ENCODE results near the gene PRKRIP1.

DNA sequence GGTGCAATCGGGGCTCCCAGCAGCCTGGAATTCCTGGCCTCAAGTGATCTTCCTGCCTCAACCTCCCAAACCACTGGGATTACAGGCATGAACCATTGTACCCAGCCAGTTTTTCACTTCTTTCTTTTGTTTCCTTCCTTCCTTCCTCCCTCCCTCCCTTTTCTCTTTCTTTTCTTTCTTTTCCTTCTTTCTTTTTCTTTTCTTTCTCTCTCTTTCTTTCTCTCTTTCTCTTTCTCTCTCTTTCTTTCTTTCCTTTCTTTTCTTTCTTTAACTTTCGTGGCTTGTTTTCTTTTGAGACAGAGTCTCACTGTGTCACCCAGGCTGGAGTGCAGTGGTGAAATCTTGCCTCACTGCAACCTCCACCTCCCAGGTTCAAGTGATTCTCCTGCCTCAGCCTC lies 49.5 kb downstream of the PRKRIP1 start:
- TF ChIP-seq, protein P1, sequence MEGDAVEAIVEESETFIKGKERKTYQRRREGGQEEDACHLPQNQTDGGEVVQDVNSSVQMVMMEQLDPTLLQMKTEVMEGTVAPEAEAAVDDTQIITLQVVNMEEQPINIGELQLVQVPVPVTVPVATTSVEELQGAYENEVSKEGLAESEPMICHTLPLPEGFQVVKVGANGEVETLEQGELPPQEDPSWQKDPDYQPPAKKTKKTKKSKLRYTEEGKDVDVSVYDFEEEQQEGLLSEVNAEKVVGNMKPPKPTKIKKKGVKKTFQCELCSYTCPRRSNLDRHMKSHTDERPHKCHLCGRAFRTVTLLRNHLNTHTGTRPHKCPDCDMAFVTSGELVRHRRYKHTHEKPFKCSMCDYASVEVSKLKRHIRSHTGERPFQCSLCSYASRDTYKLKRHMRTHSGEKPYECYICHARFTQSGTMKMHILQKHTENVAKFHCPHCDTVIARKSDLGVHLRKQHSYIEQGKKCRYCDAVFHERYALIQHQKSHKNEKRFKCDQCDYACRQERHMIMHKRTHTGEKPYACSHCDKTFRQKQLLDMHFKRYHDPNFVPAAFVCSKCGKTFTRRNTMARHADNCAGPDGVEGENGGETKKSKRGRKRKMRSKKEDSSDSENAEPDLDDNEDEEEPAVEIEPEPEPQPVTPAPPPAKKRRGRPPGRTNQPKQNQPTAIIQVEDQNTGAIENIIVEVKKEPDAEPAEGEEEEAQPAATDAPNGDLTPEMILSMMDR (IDR thresholded peaks at IDR 0.05): no peak
- TF ChIP-seq POLR2A (IDR thresholded peaks at IDR 0.05): no peak
